ENCODE results near the gene PROX2. TPM values are rescaled to one million over a fixed set of nuclear protein-coding genes. Genes with fewer than 3 reads are reported as not detected.

PROX2 gene
- total and polyA plus RNA-seq, 2 donors (not counting 3 experiments of a cell fraction or from before 2014, with no cell fraction given): 0.01 TPM; not detected in 1

DNA sequence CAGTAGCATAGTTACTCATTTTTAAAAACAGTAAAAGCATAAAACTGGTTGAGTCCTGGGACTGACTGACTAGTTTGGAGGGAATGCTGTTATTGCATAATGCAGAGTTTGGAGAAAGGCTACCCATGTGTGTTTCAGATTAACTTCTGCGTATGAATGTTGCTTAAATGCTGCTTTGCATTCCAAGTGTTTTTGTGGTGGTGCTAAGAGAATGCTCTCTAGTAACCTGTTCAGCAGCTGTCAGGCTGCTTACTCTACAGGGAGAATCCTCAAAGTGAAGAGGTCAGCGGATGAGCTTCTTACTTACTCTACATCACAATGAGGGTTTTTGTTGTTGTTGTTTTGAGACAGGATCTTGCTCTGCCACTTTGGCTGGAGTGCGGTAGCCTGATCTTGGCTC is 10.1 kb upstream of the PROX2 start:
- no peak overlapping the region for H3K9ac ChIP-seq (replicated peaks; ENCODE audit: extremely low read depth, insufficient read depth, low read length)
- H2AFZ ChIP-seq (ENCODE audit: low read depth, low read length): no peak overlapping the region
- H4K20me1 ChIP-seq (replicated peaks; ENCODE audit: control insufficient read depth, extremely low read depth, insufficient read depth, low read length): peaks cover 6% of the 10 kb centered on the region
- ChIA-PET POLR2A (no interaction called here), CTCF (interaction anchor here (1.0 to 2.5 kb wide), 2 partner anchors 20 to 25 kb away, joined by 4 to 14 read pairs; no protein-coding TSS in a partner anchor)
- no peak overlapping the region for H3K27ac ChIP-seq (ENCODE audit: insufficient read depth, low read depth, low read length)
- H3K4me1 ChIP-seq (ENCODE audit: control insufficient read depth, extremely low read depth, insufficient read depth, low read length): peaks cover 30% of the 10 kb centered on the region
- DNase-seq (ENCODE audit: low read depth, low spot score) (no peak), FAIRE-seq (no peak)
- BruUV-seq (replicated peaks): no TSS peak
- intact Hi-C loops (cut with micrococcal nuclease) (no loop called here), dilution Hi-C loops (cut with MboI; ENCODE audit: extremely low pct_ligation_motif_present, low sequenced_read_pairs) (no loop called here)
- peaks cover 7 to 8% of the 10 kb centered on the region in 2 experiments for H3K36me3 ChIP-seq (ENCODE audit: control insufficient read depth in 2 of 2, extremely low read depth in 1 of 2, insufficient read depth in 2 of 2, low read length in 2 of 2)
- H3K9me1 ChIP-seq (replicated peaks; ENCODE audit: control insufficient read depth, extremely low read depth, insufficient read depth, low read length): peaks cover 3% of the 10 kb centered on the region
- no peak overlapping the region for H3K4me3 ChIP-seq (replicated peaks in 1 of 3; ENCODE audit: insufficient read depth in 1 of 3, low read depth in 1 of 3, low read length in 3 of 3)
- peaks cover 74% of the 10 kb centered on the region for H3K79me2 ChIP-seq (ENCODE audit: control insufficient read depth, insufficient read depth, low read length)
- TF ChIP-seq GATA2 (IDR thresholded peaks at IDR 0.05; ENCODE audit: insufficient read depth, insufficient read length, low read depth, low read length) (no peak), POLR2AphosphoS5 (IDR thresholded peaks at IDR 0.05; ENCODE audit: insufficient read depth, low read depth, low read length) (no peak), JUN (IDR thresholded peaks at IDR 0.05; ENCODE audit: borderline replicate concordance, insufficient read depth, insufficient read length, low read depth) (no peak), EZH2 (IDR thresholded peaks at IDR 0.05; ENCODE audit: borderline replicate concordance, low read depth, low read length, severe bottlenecking) (no peak), FOS (IDR thresholded peaks at IDR 0.05; ENCODE audit: borderline replicate concordance, insufficient read depth, low read length) (no peak), MYC (IDR thresholded peaks at IDR 0.05; ENCODE audit: low read depth, low read length) (no peak), POLR2A (IDR thresholded peaks at IDR 0.05; ENCODE audit: low read depth, low read length) (no peak)
- TF ChIP-seq, protein P1, sequence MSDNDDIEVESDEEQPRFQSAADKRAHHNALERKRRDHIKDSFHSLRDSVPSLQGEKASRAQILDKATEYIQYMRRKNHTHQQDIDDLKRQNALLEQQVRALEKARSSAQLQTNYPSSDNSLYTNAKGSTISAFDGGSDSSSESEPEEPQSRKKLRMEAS (IDR thresholded peaks at IDR 0.05; ENCODE audit: insufficient read depth, insufficient read length): no peak
- TF ChIP-seq, protein P2, sequence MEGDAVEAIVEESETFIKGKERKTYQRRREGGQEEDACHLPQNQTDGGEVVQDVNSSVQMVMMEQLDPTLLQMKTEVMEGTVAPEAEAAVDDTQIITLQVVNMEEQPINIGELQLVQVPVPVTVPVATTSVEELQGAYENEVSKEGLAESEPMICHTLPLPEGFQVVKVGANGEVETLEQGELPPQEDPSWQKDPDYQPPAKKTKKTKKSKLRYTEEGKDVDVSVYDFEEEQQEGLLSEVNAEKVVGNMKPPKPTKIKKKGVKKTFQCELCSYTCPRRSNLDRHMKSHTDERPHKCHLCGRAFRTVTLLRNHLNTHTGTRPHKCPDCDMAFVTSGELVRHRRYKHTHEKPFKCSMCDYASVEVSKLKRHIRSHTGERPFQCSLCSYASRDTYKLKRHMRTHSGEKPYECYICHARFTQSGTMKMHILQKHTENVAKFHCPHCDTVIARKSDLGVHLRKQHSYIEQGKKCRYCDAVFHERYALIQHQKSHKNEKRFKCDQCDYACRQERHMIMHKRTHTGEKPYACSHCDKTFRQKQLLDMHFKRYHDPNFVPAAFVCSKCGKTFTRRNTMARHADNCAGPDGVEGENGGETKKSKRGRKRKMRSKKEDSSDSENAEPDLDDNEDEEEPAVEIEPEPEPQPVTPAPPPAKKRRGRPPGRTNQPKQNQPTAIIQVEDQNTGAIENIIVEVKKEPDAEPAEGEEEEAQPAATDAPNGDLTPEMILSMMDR (IDR thresholded peaks at IDR 0.05; ENCODE audit: extremely low read depth in 1 of 2, insufficient read depth in 1 of 2, low read depth in 1 of 2, low read length in 2 of 2): no peak
- H3K9me3 ChIP-seq (replicated peaks; ENCODE audit: control insufficient read depth, insufficient read depth, low read length): no peaks in the 10 kb centered on the region
- H3K27me3 ChIP-seq (ENCODE audit: control insufficient read depth in 2 of 2, insufficient read depth in 2 of 2, low read length in 2 of 2): no peaks in the 10 kb centered on the region
- H3K4me2 ChIP-seq (ENCODE audit: insufficient read depth, low read length): no peak overlapping the region
